Osteocyte (in vitro differentiated cells): ENCODE data around the gene MPZL2. TPM values are rescaled to one million over a fixed set of nuclear protein-coding genes. Genes with fewer than 3 reads are reported as not detected.

ENCODE experiments used
- DNase-seq: peaks from one replicate; pipeline ENCODE4 v3.0.0; 2021; ENCODE audit warnings: mixed read lengths; ENCODE audit not compliant: unreplicated experiment; ENCODE audit errors: extremely low spot score
- H3K27ac Mint-ChIP-seq: one replicate; pipeline ENCODE4 v1.8.0; 2021; ENCODE audit warnings: mild to moderate bottlenecking, mixed read lengths; ENCODE audit not compliant: unreplicated experiment
- H3K27me3 Mint-ChIP-seq: one replicate; pipeline ENCODE4 v1.8.0; 2021; ENCODE audit warnings: mixed read lengths; ENCODE audit not compliant: unreplicated experiment
- H3K36me3 Mint-ChIP-seq: one replicate; pipeline ENCODE4 v1.8.0; 2021; ENCODE audit warnings: mixed read lengths; ENCODE audit not compliant: unreplicated experiment
- H3K4me1 Mint-ChIP-seq: one replicate; pipeline ENCODE4 v1.8.0; 2021; ENCODE audit warnings: mixed read lengths; ENCODE audit not compliant: unreplicated experiment
- H3K4me3 Mint-ChIP-seq: one replicate; pipeline ENCODE4 v1.8.0; 2021; ENCODE audit warnings: mild to moderate bottlenecking, moderate library complexity, mixed read lengths; ENCODE audit not compliant: unreplicated experiment
- H3K9me3 Mint-ChIP-seq: one replicate; pipeline ENCODE4 v1.8.0; 2021; ENCODE audit warnings: mixed read lengths; ENCODE audit not compliant: unreplicated experiment
- total RNA-seq: library from RNA; stranded (reverse); gene quantifications from 2 replicates; pipeline ENCODE4 v1.2.1, GENCODE V29; 2021
- TF ChIP-seq, protein P1 (sequence below): fragments of 200-600 bp; sonication (generic); IDR thresholded peaks from 2 replicates; pipeline ENCODE4 v1.5.0; 2021; ENCODE audit warnings: antibody characterized with exemption, mild to moderate bottlenecking, moderate library complexity

Gene MPZL2
- total RNA-seq, 1 donor from 2014 or later: not detected

DNA sequence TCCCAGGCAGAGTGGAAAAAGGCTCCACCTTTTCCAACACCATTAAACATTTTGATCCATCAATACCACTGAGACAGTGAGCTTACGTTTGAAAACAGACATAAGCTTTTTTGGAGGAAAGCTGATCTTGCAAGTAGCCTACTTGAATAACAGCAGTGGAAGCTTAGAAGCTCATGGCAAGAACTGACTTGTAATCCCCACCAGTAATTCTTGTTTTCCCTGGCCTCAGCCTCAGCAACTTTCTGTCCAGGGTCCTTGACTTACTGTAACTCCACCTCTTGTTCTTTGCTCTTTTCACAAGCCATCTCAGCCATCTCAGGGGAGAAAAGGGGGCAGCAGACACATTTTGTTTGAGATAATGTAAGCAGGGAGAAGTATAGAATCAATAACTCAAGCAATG is 12.3 kb upstream of the MPZL2 start:
- no peak overlapping the region for H3K4me3 Mint-ChIP-seq
- H3K4me1 Mint-ChIP-seq: no peaks in the 10 kb centered on the region
- DNase-seq: no peak
- H3K9me3 Mint-ChIP-seq: no peaks in the 10 kb centered on the region
- no peaks in the 10 kb centered on the region for H3K36me3 Mint-ChIP-seq
- no peak overlapping the region for H3K27ac Mint-ChIP-seq
- TF ChIP-seq, protein P1, sequence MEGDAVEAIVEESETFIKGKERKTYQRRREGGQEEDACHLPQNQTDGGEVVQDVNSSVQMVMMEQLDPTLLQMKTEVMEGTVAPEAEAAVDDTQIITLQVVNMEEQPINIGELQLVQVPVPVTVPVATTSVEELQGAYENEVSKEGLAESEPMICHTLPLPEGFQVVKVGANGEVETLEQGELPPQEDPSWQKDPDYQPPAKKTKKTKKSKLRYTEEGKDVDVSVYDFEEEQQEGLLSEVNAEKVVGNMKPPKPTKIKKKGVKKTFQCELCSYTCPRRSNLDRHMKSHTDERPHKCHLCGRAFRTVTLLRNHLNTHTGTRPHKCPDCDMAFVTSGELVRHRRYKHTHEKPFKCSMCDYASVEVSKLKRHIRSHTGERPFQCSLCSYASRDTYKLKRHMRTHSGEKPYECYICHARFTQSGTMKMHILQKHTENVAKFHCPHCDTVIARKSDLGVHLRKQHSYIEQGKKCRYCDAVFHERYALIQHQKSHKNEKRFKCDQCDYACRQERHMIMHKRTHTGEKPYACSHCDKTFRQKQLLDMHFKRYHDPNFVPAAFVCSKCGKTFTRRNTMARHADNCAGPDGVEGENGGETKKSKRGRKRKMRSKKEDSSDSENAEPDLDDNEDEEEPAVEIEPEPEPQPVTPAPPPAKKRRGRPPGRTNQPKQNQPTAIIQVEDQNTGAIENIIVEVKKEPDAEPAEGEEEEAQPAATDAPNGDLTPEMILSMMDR: no peak
- H3K27me3 Mint-ChIP-seq: peaks cover 34% of the 10 kb centered on the region

DNA sequence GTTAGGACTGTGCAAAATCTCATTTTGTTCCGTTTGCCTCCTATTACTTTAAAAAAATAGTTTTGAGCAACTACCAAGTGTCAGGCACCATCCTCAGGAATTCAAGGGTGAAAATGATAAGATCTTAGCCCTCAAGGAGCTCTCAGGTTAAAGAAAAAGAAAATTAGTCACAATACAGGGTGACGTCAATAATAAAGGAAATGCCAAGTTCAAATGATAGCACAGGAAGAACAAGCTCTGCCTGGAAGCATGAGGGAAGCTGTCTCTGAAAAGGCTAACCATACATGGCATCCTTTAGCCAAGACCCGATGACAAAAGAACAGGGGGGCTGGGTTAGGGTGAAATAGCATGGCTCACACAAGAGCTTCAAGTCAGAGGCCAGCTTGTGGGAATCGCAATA is 11.1 kb upstream of the MPZL2 start:
- H3K27me3 Mint-ChIP-seq: peaks cover 43% of the 10 kb centered on the region
- H3K4me3 Mint-ChIP-seq: no peak overlapping the region
- no peaks in the 10 kb centered on the region for H3K36me3 Mint-ChIP-seq
- no peaks in the 10 kb centered on the region for H3K4me1 Mint-ChIP-seq
- no peak for DNase-seq
- TF ChIP-seq, protein P1: no peak
- H3K9me3 Mint-ChIP-seq: no peaks in the 10 kb centered on the region
- H3K27ac Mint-ChIP-seq: no peak overlapping the region

DNA sequence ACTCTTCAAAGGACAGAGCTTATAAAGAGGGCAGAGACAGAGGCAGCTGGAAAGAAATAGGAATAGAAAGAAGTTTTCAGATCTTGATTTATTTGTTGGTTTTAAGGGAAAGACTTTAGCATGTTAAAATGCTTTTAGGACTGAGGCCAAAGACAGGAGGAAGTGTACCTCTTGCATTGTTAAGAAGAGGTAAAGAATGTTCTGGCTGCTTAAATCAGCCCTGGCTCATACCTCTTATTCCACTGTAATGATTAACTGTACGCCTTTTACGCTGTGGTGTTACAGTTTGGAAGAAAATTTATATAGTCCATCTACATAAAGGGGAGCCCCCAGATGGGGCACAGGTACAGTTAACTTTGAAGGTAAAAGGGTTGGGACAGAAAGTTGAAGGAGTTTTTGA is 10.1 kb upstream of the MPZL2 start:
- TF ChIP-seq, protein P1: no peak
- no peak overlapping the region for H3K27ac Mint-ChIP-seq
- H3K4me1 Mint-ChIP-seq: no peaks in the 10 kb centered on the region
- H3K36me3 Mint-ChIP-seq: no peaks in the 10 kb centered on the region
- H3K27me3 Mint-ChIP-seq: peaks cover 50% of the 10 kb centered on the region
- H3K9me3 Mint-ChIP-seq: no peaks in the 10 kb centered on the region
- no peak overlapping the region for H3K4me3 Mint-ChIP-seq
- no peak for DNase-seq

DNA sequence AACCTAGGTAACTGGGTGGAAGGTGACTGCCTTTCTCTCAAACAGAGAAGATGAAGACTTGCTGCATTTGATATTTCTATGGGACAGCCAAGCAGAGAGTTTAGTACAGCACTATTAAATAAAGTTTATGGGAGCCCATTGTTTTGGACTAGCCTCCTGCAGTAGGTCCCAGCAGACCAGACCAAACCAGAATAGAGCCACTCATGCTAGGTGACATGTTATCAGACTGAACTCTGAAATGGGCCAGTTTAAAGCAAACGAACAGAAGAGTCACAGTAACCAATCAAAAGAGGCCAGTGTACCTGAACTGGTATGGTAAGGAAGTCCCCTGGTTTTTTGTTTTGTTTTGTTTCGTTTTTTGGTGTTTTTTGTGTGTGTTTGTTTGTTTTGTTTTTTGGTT is 7.9 kb upstream of the MPZL2 start:
- TF ChIP-seq, protein P1: no peak
- Mint-ChIP-seq H3K4me1 (no peaks in the 10 kb centered on the region), H3K27me3 (peaks cover 63% of the 10 kb centered on the region), H3K27ac (no peak overlapping the region), H3K36me3 (no peaks in the 10 kb centered on the region), H3K4me3 (no peak overlapping the region), H3K9me3 (no peaks in the 10 kb centered on the region)
- no peak for DNase-seq

DNA sequence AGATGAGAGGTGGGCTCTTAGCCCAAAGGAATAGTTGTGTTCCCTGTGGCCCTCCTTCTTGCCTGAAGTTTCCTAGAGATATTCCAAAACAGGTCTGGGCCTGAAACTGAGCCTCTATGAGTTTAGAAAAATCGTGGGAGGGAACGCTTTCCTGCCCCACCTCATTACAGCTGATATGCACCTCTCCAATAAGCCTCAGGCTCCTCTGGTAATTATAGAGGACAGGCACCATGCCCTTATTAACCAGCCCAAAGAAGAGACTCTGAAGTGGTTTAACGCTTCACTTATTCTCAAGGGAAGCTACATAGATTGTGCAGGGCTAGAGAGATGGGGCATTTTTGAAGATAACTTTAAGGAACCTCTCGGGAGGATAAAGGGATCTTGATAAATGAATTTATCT is 3.4 kb upstream of the MPZL2 start:
- Mint-ChIP-seq H3K27me3 (peaks cover 82% of the 10 kb centered on the region), H3K4me3 (no peak overlapping the region), H3K4me1 (peaks cover 2% of the 10 kb centered on the region), H3K36me3 (no peaks in the 10 kb centered on the region), H3K27ac (no peak overlapping the region), H3K9me3 (no peaks in the 10 kb centered on the region)
- no peak for DNase-seq
- TF ChIP-seq, protein P1: no peak
